Measurements from ENCODE around the gene NUP85.

The NUP85 gene

GRCh38 chr17:75270966-75271232, 65.4 kb downstream of the NUP85 start, which contains the start of gene MIF4GD:
Gene MIF4GD, minus strand, starts transcription at chr17:75271231. Its CDS starts 1,036 bp downstream, at chr17:75270195.
- H3K9ac ChIP-seq (ENCODE audit: low read length) = peak within 1 kb of the TSS; percentile 88
- H3K4me1 ChIP-seq (ENCODE audit: control insufficient read depth, insufficient read depth, low read depth, low read length) = peaks cover 18% of the 10 kb centered on the region
- 0% methylated on average over 16 of the region's 39 CpGs for WGBS
- H4K8ac ChIP-seq (ENCODE audit: low read length) = peak within 1 kb of the TSS; percentile 93
- peak within 1 kb of the TSS; percentile 85 to 88 for H3K4me3 ChIP-seq (ENCODE audit: insufficient read depth in 1 of 2, low read depth in 1 of 2, low read length in 2 of 2)
- peak within 1 kb of the TSS; percentile 98 for H2AFZ ChIP-seq (ENCODE audit: low read depth, low read length)
- no peak within 1 kb of the TSS for H2BK5ac ChIP-seq (ENCODE audit: low read depth, low read length, poor library complexity, severe bottlenecking)
- no peak within 1 kb of the TSS for H2BK15ac ChIP-seq (ENCODE audit: low read depth, poor library complexity, severe bottlenecking)
- peak within 1 kb of the TSS in 1 of 2 experiments; percentile 78 for H3K18ac ChIP-seq (ENCODE audit: low read depth in 1 of 2, low read length in 2 of 2)
- peak within 1 kb of the TSS; percentile 20 for H4K91ac ChIP-seq (ENCODE audit: low read length)
- H3K23ac ChIP-seq (ENCODE audit: low read length in 2 of 2) = peak within 1 kb of the TSS in 1 of 2 experiments; percentile 48
- H3K36me3 ChIP-seq (ENCODE audit: control insufficient read depth in 1 of 2, insufficient read depth in 2 of 2, low read depth in 1 of 2, low read length in 2 of 2) = peaks cover 16 to 25% of the 10 kb centered on the region in 2 experiments
- no peaks in the 10 kb centered on the region for H3K27me3 ChIP-seq (ENCODE audit: control insufficient read depth in 1 of 2, insufficient read depth in 1 of 2, low read length in 2 of 2)
- no peaks in the 10 kb centered on the region for H3K9me3 ChIP-seq (ENCODE audit: control insufficient read depth, low read length)
- peak within 1 kb of the TSS; percentile 99 for H3K4me2 ChIP-seq (ENCODE audit: low read length, poor library complexity, severe bottlenecking)
- H3K27ac ChIP-seq (ENCODE audit: low read length, poor library complexity, severe bottlenecking) = no peak within 1 kb of the TSS
- no peak within 1 kb of the TSS for H2AK5ac ChIP-seq (ENCODE audit: low read length, severe bottlenecking)
- H2BK120ac ChIP-seq (ENCODE audit: low read depth, low read length) = no peak within 1 kb of the TSS
- DNase-seq = no peak
- H3K79me1 ChIP-seq (replicated peaks; ENCODE audit: low read length, poor library complexity, severe bottlenecking) = peaks cover 8% of the 10 kb centered on the region
- peak within 1 kb of the TSS in 1 of 2 experiments; percentile 69 for H3K14ac ChIP-seq (ENCODE audit: low read length in 2 of 2)
- H2BK12ac ChIP-seq (ENCODE audit: low read length in 2 of 2) = peak within 1 kb of the TSS in 1 of 2 experiments; percentile 34
- peak within 1 kb of the TSS in 1 of 2 experiments; percentile 86 for H3K4ac ChIP-seq (ENCODE audit: low read depth in 1 of 2, low read length in 2 of 2)

DNA sequence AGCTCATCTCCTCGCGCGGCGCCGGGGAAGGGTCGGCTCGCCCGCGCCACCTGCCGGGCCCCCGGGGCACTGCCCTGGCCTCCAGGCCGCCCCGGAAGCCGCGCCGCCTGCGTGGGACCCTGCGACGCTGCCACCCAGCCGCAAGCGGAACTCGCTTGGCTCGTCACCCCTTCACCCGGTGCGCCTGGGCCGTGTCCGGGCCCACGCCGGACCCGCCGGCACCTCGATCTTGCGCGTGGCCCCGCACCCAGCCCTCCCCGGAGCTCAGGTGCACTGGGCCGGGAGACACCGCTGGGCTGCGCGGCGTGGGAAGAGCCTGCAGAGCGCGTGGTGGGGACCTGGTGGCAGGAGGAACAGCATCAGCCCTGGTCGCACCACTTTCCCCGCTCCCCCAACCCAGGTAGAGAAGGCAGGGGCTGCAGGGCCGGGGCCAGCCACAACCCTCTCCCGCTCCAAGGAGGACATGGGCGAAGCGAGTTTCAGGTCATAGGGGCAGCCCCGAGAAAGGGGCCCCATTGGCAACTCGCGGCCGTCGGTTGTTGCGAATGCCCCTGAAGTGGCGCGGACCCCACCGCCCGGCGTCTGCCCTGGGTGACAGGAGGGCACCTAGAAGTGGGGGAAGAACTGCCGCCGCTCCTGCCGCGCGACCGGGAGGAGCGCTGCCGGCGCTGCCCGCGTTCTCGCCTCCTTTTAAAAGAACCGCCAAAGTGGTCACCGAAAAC, 65.9 kb downstream of the NUP85 start:
- WGBS = 1% methylated on average over 69 of the region's 74 CpGs
- H3K9ac ChIP-seq (ENCODE audit: low read length) = peak overlapping the region; percentile 60

GRCh38 chr17:75271955-75272847, 66.7 kb downstream of the NUP85 start:
- H2BK5ac ChIP-seq (ENCODE audit: low read depth, low read length, poor library complexity, severe bottlenecking) = no peak overlapping the region
- no peaks in the 10 kb centered on the region for H3K27me3 ChIP-seq (ENCODE audit: control insufficient read depth in 1 of 2, insufficient read depth in 1 of 2, low read length in 2 of 2)
- H4K91ac ChIP-seq (ENCODE audit: low read length) = no peak overlapping the region

More for the DNA sequence above, 65.9 kb downstream of the NUP85 start:
- Histone ChIP-seq H3K4me3 (ENCODE audit: insufficient read depth in 1 of 2, low read depth in 1 of 2, low read length in 2 of 2) (peak overlapping the region; percentile 85 to 88), H3K4ac (ENCODE audit: low read depth in 1 of 2, low read length in 2 of 2) (peak overlapping the region in 1 of 2 experiments; percentile 86), H3K79me1 (replicated peaks; ENCODE audit: low read length, poor library complexity, severe bottlenecking) (peaks cover 7% of the 10 kb centered on the region), H2AFZ (ENCODE audit: low read depth, low read length) (peak overlapping the region; percentile 98), H2BK12ac (ENCODE audit: low read length in 2 of 2) (peak overlapping the region in 1 of 2 experiments; percentile 34), H3K18ac (ENCODE audit: low read depth in 1 of 2, low read length in 2 of 2) (peak overlapping the region in 1 of 2 experiments; percentile 78), H3K27ac (ENCODE audit: low read length, poor library complexity, severe bottlenecking) (no peak overlapping the region), H2BK120ac (ENCODE audit: low read depth, low read length) (no peak overlapping the region), H3K36me3 (ENCODE audit: control insufficient read depth in 1 of 2, insufficient read depth in 2 of 2, low read depth in 1 of 2, low read length in 2 of 2) (peaks cover 11 to 20% of the 10 kb centered on the region in 2 experiments), H3K4me2 (ENCODE audit: low read length, poor library complexity, severe bottlenecking) (peak overlapping the region; percentile 99), H3K14ac (ENCODE audit: low read length in 2 of 2) (peak overlapping the region in 1 of 2 experiments; percentile 69), H3K9me3 (ENCODE audit: control insufficient read depth, low read length) (no peaks in the 10 kb centered on the region), H2BK5ac (ENCODE audit: low read depth, low read length, poor library complexity, severe bottlenecking) (no peak overlapping the region), H3K23ac (ENCODE audit: low read length in 2 of 2) (peak overlapping the region in 1 of 2 experiments; percentile 14), H3K27me3 (ENCODE audit: control insufficient read depth in 1 of 2, insufficient read depth in 1 of 2, low read length in 2 of 2) (no peaks in the 10 kb centered on the region), H2BK15ac (ENCODE audit: low read depth, poor library complexity, severe bottlenecking) (no peak overlapping the region), H3K4me1 (ENCODE audit: control insufficient read depth, insufficient read depth, low read depth, low read length) (peaks cover 18% of the 10 kb centered on the region), H2AK5ac (ENCODE audit: low read length, severe bottlenecking) (no peak overlapping the region), H4K91ac (ENCODE audit: low read length) (peak overlapping the region; percentile 12), H4K8ac (ENCODE audit: low read length) (peak overlapping the region; percentile 93)
- peak; percentile 62 for DNase-seq

DNA sequence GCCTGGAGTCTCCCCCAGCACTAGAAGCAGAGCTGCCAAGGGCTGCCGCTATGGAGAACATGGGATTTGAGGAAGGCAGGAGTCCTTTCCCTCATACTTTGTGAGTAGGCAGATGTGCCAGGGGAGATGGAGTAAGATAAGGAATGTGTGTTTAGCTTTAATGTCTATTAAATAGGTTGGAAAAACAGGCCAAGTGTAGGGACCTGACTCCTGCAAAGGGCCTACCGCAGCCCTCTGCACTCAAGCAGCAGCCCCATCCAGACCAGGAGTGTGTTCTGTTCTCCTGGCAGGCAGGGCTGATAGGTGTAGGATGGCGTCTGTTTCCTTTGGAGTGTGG, 67.3 kb downstream of the NUP85 start:
- no peak overlapping the region for H2BK15ac ChIP-seq (ENCODE audit: low read depth, poor library complexity, severe bottlenecking)
- no peaks in the 10 kb centered on the region for H3K27me3 ChIP-seq (ENCODE audit: control insufficient read depth in 1 of 2, insufficient read depth in 1 of 2, low read length in 2 of 2)
- no peak overlapping the region for H2BK5ac ChIP-seq (ENCODE audit: low read depth, low read length, poor library complexity, severe bottlenecking)
- WGBS = 90% methylated on average over 3 of the region's 3 CpGs
- H2BK12ac ChIP-seq (ENCODE audit: low read length in 2 of 2) = no peak overlapping the region
- H2AFZ ChIP-seq (ENCODE audit: low read depth, low read length) = no peak overlapping the region
- H3K36me3 ChIP-seq (ENCODE audit: control insufficient read depth in 1 of 2, insufficient read depth in 2 of 2, low read depth in 1 of 2, low read length in 2 of 2) = peaks cover 3 to 10% of the 10 kb centered on the region in 2 experiments
- H2AK5ac ChIP-seq (ENCODE audit: low read length, severe bottlenecking) = no peak overlapping the region
- no peaks in the 10 kb centered on the region for H3K9me3 ChIP-seq (ENCODE audit: control insufficient read depth, low read length)
- no peak overlapping the region for H4K8ac ChIP-seq (ENCODE audit: low read length)
- peaks cover 18% of the 10 kb centered on the region for H3K4me1 ChIP-seq (ENCODE audit: control insufficient read depth, insufficient read depth, low read depth, low read length)
- H3K4me2 ChIP-seq (ENCODE audit: low read length, poor library complexity, severe bottlenecking) = no peak overlapping the region
- DNase-seq = no peak
- H3K14ac ChIP-seq (ENCODE audit: low read length in 2 of 2) = no peak overlapping the region
- no peak overlapping the region for H3K4ac ChIP-seq (ENCODE audit: low read depth in 1 of 2, low read length in 2 of 2)
- H3K23ac ChIP-seq (ENCODE audit: low read length in 2 of 2) = no peak overlapping the region
- no peak overlapping the region for H4K91ac ChIP-seq (ENCODE audit: low read length)
- no peak overlapping the region for H3K27ac ChIP-seq (ENCODE audit: low read length, poor library complexity, severe bottlenecking)
- H3K9ac ChIP-seq (ENCODE audit: low read length) = peak overlapping the region; percentile 1
- no peak overlapping the region for H2BK120ac ChIP-seq (ENCODE audit: low read depth, low read length)
- peaks cover 6% of the 10 kb centered on the region for H3K79me1 ChIP-seq (replicated peaks; ENCODE audit: low read length, poor library complexity, severe bottlenecking)
- H3K4me3 ChIP-seq (ENCODE audit: insufficient read depth in 1 of 2, low read depth in 1 of 2, low read length in 2 of 2) = no peak overlapping the region
- no peak overlapping the region for H3K18ac ChIP-seq (ENCODE audit: low read depth in 1 of 2, low read length in 2 of 2)

More at GRCh38 chr17:75271955-75272847, 66.7 kb downstream of the NUP85 start:
- Histone ChIP-seq H2AK5ac (ENCODE audit: low read length, severe bottlenecking) (no peak overlapping the region), H2AFZ (ENCODE audit: low read depth, low read length) (no peak overlapping the region), H3K4me2 (ENCODE audit: low read length, poor library complexity, severe bottlenecking) (peak overlapping the region; percentile 99), H3K9ac (ENCODE audit: low read length) (peak overlapping the region; percentile 60), H3K4me3 (ENCODE audit: insufficient read depth in 1 of 2, low read depth in 1 of 2, low read length in 2 of 2) (peak overlapping the region in 1 of 2 experiments; percentile 88), H2BK12ac (ENCODE audit: low read length in 2 of 2) (no peak overlapping the region), H2BK120ac (ENCODE audit: low read depth, low read length) (no peak overlapping the region), H4K8ac (ENCODE audit: low read length) (no peak overlapping the region), H3K4ac (ENCODE audit: low read depth in 1 of 2, low read length in 2 of 2) (no peak overlapping the region), H3K14ac (ENCODE audit: low read length in 2 of 2) (no peak overlapping the region), H3K79me1 (replicated peaks; ENCODE audit: low read length, poor library complexity, severe bottlenecking) (peaks cover 6% of the 10 kb centered on the region), H3K36me3 (ENCODE audit: control insufficient read depth in 1 of 2, insufficient read depth in 2 of 2, low read depth in 1 of 2, low read length in 2 of 2) (peaks cover 5 to 16% of the 10 kb centered on the region in 2 experiments), H3K18ac (ENCODE audit: low read depth in 1 of 2, low read length in 2 of 2) (no peak overlapping the region), H2BK15ac (ENCODE audit: low read depth, poor library complexity, severe bottlenecking) (no peak overlapping the region), H3K9me3 (ENCODE audit: control insufficient read depth, low read length) (no peaks in the 10 kb centered on the region), H3K23ac (ENCODE audit: low read length in 2 of 2) (peak overlapping the region in 1 of 2 experiments; percentile 48), H3K4me1 (ENCODE audit: control insufficient read depth, insufficient read depth, low read depth, low read length) (peaks cover 18% of the 10 kb centered on the region), H3K27ac (ENCODE audit: low read length, poor library complexity, severe bottlenecking) (no peak overlapping the region)
- WGBS = 83% methylated on average over 23 of the region's 24 CpGs
- DNase-seq = no peak

Measured in mesenchymal stem cell (in vitro differentiated cells and primary cell).